CMK (cell line): Measurements from ENCODE around the gene SPATA21.
"Not testable (repeated sequence)": the region's sequence is repeated elsewhere in the genome, so short reads cannot be mapped to it uniquely, and the experiment has no call there.

Source experiments
- DNase-seq: peaks from one replicate; pipeline ENCODE4 v3.0.0-alpha.2; 2010; ENCODE audit warnings: low read depth

The SPATA21 gene, protein sequence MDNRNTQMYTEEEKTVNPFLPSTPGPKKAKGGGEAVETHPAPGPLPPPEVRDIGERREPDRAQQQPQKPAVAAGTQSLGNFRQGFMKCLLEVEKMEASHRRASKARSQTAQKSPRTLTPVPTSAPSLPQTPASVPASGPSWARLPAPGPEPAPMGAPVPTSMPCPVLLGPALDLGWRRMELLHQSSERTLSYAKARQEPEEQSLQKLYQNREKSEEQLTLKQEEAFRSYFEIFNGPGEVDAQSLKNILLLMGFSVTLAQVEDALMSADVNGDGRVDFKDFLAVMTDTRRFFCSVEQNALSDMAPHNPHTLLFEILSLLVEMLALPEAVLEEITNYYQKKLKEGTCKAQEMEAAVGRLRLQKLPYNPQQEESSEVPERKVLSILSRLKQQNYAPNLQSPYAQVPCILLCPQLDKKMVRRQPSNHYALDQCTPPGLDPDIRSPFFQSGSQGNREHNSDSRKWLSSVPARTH

DNA sequence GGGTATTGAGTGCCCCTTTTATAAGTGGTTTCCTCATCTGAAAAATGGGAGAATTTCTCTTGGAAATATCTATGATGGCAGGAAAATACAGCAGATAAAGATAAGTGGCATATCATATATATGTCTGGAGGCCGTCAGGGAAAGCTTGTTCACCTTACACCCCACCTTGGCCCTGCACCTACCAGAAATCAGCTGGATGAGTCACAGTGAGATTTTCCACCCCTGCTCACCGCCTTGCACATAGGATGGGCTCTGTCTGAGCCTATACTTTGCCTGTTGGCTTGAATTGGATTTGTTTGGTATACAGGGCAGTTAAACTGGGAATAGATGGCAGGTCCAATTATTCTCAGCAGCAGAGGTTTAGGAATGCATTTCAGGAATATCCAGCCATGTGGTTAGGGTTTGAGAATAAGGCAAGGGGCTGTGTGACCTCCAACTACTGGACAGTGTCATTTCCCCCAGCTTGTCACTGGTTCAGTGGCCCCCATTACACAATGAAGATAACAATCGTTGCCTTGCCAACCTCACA is at the start of gene SPATA21:
Gene SPATA21, minus strand, starts transcription at position 479 of the 529 bp plus-strand sequence. CDS start 6,053 bp downstream, outside the sequence.
- DNase-seq = no peak

DNA sequence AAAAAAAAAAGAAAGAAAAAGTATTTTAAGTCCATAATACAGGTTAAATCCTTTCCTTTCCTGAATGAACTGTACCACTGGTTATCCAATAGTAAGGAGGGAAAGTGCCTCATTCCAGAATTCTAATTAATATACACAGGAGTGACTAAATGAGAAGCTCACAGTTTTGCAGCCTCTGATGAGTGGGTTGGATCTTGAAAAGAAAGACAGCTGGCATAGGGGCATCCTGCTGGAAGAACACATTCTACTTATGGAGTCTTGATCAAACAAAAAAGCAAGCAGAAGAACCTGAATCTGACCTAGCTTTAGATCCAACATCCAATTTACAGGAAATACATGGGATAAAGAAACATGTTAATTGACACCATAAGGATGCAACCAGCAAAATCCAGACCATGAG is 49.8 kb upstream of the SPATA21 start:
- not testable (repeated sequence) for DNase-seq

DNA sequence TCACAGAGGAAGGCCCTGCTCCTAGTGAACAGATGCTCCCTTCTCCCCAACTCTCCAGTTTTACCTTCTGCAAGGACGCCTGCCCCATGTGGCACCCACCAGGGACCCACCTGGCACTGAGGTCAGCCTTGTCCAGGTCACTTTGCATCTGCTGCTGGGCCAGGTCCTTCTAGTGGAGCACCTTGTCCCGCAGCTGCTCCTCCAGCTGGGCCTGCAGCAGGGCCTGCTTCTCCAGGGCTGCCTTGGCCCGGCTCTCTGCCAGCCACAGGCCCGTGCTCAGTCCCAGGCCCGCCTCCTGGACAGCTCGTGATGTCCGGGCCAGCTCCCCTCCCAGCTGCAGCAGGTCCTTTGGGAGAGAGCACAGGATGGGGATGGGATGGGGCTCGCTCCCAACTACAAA is 49.1 kb upstream of the SPATA21 start:
- DNase-seq = not testable (repeated sequence)

DNA sequence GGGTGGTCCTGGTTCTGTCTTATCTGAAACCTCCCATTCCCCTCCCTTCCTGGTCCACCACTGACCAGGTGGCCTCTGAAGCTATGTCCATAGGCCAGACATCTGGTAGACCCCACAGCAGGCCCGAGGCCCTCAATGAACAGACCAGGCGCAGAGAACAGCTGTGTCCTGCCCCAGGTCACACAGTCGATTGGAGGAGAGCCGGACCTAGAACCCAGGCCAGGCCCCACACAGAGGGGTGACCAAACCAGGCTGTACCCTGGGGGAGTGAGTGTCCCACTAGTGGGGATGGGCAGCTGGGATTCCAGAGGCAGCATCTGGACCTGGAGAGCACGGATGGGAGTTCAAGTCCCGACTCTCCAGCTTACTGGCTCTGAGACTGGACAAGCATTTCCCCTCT is 47.7 kb upstream of the SPATA21 start:
- DNase-seq = no peak

DNA sequence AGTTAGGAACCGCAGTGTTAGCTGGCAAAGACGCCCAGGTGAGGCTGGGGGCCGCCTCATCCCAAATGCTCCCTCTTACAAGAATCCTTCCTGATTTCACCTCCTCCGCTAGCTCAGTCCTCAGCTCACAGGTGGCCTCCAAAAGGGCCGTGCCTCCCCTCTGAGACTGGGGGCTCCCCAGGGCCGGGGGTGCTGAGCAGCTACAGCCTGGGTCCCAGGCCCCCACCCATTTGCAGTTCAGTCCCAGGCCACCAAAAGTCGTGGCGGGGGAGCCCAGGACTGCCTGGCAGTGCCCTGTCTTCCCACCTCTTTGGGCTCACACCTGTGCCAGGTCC is 47.2 kb upstream of the SPATA21 start:
- no peak for DNase-seq

DNA sequence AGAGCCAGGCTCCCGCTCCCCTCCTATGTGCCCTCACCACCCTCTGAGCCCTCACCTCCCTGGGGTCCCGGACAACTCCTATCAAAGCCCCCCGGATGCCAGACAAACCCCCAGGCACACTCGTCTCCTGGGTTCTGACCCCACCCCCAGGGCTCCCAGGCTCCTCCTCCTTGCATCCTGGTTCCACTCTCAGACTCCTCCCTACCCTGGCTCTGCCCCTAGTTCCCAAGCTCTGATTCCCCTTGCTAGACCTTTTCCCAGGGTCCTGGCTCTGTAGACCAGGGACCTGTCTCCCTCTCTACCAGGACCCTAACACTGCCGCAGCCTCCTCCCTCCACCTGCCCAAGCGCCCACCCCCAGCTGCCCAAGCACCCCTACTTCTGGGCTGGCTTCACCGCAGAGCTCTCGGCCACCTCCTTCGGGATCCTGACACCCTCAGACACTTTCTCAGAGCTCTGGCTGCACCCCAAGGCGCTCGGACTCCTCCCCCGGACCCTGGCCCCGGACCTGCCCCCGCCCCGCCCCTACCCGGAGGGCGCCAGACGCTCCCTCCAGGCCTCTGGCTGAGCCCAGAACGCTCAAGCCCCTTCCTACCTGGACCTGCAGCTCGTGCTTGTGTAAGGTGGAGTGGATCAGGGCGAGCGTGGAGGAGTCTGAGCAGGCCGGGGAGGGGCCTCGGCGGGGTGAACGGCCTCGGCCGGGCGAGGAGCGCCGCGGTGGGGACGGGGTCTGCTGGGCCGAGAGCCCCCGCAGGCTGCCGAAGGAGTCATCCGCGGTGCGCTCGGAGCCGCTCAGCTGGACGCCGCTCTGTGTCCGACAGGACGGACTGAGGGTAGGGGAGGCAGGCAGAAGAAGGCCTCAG is 46.6 kb upstream of the SPATA21 start:
- not testable (repeated sequence) for DNase-seq

DNA sequence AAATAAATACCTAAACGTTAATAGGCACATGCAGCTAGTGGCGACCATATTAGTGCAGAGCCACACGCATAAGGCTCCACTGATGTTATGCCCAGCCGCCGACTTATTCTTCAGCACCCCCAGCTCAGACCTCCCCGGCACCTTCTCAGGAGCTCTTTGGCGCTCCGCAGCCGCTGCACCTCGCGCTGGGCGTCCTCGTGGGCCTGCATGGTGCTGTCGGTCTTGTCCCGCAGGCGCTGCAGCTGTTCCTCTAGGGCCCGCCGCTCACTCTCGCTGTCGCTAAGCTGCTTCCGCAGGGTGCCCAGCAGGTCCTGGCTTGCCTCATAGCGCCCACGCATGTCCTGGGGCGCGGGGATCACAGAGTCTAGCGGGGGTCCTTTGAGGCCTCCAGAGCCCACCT is 45.9 kb upstream of the SPATA21 start:
- DNase-seq = not testable (repeated sequence)

DNA sequence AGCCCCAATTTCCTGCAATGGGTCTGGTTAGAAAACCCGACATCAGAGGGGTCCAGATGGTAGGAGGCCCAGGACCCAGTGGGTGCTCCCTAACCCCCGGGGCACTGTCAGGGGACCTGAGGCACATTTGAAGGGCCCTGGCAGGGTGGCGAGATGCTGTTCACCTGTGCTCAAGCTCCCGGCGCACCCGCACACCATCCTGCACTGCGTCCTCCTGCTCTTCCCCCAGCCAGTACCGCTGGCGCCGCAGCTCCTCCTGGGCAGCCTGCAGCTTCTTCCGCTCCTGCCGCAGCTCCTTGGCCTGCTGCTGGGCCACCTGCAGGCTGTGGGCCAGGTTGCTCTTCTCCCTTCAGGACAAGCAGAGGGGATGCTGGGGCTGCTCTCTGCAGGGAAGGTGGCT is 40.9 kb upstream of the SPATA21 start:
- no peak for DNase-seq

DNA sequence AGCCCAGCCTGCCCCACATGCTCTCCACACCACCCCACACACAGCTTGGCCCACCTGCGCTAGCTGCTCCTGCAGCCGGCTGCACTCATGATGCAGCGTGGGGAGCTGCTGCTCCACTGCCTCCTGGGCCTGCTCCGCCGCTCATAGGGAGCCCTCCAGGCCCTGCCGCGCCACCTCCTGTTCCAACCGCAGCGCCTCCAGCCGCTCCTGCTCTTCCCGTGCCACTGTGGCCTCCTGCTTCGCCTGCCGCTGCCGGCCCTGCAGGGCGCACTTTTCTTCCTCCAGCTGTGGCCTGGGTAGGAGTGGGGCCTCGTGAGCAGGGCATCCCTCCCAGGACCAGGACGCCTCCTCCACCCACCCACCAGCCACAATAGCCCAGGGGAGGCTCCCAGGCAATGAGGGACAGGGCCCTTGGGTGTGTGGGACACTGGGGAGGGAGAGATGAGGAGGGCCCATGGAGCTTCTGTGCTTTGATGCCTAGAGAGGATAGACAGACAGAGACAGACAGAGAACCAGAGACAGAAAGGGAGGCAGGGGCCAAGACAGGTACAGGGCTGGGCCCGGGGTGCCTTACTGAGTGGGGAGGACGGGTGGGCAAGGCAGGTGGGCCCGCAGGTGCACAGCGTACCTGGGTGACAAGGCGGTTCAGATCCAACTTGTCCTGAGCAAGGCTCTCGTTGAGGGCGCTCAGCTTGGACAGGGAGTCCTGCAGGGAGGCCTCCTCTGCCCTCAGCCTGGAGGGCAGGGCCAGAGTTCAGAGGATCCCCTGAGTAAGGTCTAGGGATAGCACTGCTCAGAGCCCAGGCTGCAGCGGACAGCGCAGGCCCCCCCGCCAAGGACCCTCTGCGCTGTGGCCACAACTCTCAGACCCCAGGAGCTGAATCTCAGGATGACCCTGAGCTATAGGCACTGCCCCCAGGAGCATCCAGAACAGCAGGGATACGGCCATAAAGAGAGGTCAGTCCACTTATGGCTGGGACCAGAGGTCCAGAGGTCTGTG is 38.8 kb upstream of the SPATA21 start:
- not testable (repeated sequence) for DNase-seq

DNA sequence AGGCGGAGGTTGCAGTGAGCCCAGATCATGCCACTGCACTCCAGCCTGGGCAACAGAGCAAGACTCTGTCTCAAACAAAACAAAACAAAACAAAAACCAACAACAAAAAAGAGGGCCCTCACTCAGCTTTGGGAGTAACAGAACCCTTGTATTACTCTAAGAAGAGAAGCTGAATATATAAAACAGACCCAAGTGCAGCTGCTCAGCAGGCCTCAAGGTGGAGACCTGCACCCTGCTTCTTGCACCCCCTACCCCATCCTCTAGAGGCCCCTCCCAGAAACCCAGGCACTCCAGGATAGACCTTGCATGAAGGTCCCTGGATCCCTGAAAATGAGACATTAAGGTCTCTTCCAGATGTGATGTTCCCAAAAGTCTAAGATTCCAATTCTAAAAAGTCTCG is 37.7 kb upstream of the SPATA21 start:
- DNase-seq = not testable (repeated sequence)

DNA sequence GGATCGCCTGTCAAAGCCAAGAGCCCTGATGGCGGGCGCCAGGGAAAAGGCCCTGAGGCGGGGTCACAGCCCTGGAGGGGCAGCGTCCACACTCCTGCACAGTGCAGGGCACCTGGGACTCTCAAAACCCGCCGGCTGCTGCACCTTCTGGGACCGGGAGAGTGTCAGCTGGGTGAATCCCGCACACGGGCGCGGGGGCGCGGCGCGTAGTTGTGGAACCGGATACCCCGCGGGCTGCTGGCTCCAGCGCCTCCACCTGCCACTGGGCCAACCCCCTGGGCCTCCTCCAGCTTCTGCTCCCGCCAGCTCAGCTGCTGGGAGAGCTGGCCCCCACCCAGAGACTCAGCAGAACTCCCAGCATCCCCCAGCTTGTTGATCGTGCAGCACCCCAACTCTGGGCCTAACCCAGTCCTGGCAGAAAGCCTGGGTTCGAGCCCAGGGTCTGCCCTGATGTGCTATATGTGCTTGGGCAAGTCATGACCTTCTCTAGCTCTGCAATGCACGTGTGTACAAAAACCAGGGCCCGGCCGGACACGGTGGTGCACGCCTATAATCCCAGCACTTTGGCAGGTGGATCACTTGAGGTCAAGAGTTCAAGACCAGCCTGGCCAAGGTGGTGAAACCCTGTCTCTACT is 37.1 kb upstream of the SPATA21 start:
- no peak for DNase-seq

DNA sequence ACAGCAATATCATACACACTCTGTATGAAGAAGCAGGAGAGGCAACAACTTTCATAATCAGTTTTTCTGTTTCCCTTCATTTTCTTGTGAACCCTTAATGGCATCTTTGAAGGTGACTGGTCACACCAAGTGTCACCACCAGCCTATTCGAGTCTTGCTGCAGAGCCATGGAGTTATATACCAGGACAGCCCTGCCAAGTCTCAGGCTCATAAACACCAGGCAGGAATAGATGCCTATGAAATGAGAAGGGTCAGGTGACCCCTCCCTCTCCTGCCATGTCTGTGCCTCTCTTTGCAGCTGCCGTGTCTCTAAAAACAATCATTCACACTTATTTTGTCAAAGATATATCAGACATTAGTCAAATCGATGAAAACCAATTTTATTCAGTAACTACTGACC is 31.3 kb upstream of the SPATA21 start:
- DNase-seq = no peak

DNA sequence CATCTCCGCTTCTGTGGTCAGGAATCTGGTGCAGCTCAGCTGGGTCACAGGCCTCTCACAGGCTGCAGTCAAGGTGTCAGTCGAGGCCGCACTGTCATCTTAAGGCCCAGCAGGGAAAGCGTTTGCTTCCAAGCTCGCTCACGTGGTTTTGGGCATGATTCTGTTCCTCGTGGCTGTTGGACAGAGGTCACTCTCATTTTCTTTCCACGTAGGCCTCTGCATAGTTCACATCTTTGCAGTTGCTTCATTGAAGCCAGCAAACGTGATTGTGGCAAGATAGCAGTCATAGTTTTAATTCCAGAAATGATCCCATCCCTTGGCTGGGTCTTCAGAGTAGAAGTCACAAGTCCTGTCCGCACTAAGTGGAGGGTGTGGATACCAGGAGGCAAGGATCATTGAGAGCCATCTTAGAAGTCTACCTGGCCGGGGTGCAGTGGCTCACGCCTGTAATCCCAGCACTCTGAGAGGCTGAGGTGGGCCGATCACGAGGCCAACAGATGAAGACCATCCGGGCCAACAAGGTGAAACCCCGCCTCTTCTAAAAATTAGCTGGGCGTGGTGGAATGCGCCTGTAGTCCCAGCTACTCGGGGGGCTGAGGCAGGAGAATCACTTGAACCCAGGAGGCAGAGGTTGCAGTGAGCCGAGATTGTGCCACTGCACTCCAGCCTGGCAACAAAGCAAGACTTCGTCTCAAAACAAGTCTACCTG is 27.8 kb upstream of the SPATA21 start:
- DNase-seq = no peak

DNA sequence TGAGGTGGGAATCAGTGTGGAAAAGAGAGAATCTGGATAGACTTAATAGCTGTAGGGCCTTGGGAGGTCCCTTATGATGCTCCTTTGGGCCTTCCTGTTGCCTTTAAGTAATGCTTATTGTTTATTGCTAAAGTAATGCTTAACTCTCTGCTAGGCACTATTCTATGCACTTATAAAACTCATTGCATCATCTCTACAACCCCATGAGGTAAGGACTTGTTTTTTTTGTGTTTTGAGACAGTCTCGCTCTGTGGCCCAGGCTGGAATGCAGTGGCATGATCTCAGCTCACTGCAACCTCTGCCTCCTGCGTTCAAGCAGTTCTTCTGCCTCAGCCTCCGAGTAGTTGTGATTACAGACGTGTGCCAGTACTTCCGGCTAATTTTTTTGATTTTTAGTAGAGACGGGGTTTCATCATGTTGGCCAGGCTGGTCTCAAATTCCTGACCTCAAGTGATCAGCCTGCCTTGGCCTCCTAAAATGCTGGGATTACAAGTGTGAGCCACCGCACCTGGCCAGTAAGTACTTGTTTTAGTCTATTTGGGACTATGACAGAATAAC is 25.6 kb upstream of the SPATA21 start:
- no peak for DNase-seq

DNA sequence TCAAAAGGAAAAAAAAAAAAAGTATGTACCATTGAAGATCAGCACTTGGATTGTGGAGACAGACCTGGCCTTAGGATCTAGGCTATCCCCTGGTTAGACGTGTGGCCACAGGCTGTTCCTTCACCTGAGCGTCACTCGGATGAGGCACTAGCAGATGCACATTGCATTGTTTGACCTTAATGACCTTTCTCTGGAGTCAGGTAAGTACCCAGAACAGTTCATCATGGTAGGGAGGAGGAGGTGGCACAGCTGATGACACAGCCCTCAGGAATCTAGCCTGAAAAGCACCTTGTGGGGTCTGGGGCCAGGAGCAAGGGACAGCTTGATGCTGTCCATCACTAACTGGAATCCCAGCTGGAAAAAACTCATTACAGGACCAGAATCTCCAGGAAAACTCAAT is 24.5 kb upstream of the SPATA21 start:
- DNase-seq = no peak

DNA sequence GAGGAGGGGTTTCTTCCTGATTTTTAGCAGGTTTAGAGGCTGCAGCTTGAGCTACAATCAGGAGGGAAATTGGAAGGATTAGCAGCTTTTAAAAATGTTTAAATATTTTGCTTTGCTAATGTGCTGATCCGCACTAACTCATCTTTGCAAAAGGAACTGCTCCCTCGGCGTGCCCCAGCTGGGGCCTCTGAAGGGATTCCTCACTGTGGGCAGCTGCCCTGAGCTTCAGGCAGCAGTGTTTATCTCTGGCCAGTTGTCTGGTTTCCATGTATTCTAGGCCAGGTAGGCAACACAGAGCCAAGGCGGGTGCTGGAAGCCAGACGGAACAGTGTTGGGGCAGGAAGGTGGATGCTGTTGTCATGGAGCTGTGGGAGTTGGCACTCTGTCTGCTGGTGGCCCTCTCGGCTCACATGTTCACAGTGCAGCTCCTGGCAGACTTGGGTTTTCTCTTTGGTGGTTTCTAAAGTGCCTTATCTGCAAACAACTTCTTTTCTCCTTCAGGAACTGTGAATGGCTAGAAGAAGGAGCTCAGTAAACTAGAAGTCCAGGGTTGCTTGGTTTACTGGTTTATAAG is 22.2 kb upstream of the SPATA21 start:
- DNase-seq = no peak

DNA sequence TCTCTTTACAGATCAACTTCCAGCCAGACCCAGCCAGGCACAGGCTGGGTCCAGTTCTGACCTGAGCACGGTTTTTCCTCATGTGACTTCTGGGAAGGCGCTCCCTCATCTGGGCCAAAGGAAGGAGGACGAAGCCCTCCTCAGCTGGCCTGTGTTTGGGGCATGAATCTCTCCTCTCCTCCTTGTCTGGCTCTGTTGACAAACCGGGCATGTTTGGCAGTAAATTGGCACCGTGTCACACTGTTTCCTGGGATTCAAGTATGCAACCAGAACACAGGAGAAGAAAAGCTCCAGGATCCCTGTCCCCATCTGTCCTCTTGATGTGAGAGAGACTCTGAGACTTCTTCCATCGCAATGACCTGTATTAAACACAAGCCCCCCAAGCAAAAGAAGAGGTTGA is 21.6 kb upstream of the SPATA21 start:
- no peak for DNase-seq

DNA sequence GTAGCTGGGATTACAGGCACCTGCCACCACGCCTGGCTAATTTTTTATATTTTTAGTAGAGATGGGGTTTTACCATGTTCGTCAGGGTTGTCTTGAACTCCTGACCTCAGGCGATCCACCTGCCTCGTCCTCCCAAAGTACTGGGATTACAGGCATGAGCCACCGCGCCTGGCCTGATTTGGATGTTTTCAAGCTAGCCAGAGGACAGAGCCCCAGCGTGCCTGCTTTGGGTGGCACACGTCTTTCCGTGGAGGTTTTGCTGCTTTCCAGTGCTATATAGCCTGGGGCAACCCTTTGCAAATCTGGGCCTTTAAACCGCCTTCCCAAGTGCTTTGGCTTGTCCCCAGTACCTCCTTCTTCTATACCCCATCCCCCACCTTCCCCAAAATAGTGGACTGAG is 18.9 kb upstream of the SPATA21 start:
- DNase-seq = not testable (repeated sequence)

DNA sequence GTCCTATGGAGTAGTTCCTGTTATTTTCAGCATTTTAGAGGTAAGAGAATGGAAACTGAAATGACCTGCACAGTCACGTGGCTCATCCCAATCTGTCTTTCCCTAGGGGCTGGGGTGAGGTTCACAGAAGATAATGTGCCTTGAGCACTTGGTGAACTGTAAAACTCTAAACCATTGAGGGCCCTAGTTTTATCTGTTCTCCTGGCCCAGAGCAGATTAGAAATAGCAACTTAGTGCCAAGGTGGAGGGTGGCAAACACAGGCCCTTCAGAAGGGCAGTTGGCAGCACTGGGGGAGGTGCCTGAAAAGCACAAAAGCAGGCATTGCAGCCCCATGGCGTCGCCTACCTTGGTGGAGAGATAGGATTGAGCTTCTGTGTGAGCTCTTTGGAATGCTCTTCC is 17.7 kb upstream of the SPATA21 start:
- not testable (repeated sequence) for DNase-seq
